ENCODE results near the gene CAVIN2.
A peak's percentile ranks its signal among the peaks of the same experiment; 100 is the strongest.
"Not testable (repeated sequence)": the region's sequence is repeated elsewhere in the genome, so short reads cannot be mapped to it uniquely, and the experiment has no call there.

Gene CAVIN2

GRCh38 chr2:191791953-191792560 lies 54.8 kb downstream of the CAVIN2 start:
- H3K4me3 ChIP-seq (ENCODE audit: low read depth, low read length): no peak overlapping the region
- peak; percentile 19 for DNase-seq (ENCODE audit: low read depth)
- TF ChIP-seq, protein P1, sequence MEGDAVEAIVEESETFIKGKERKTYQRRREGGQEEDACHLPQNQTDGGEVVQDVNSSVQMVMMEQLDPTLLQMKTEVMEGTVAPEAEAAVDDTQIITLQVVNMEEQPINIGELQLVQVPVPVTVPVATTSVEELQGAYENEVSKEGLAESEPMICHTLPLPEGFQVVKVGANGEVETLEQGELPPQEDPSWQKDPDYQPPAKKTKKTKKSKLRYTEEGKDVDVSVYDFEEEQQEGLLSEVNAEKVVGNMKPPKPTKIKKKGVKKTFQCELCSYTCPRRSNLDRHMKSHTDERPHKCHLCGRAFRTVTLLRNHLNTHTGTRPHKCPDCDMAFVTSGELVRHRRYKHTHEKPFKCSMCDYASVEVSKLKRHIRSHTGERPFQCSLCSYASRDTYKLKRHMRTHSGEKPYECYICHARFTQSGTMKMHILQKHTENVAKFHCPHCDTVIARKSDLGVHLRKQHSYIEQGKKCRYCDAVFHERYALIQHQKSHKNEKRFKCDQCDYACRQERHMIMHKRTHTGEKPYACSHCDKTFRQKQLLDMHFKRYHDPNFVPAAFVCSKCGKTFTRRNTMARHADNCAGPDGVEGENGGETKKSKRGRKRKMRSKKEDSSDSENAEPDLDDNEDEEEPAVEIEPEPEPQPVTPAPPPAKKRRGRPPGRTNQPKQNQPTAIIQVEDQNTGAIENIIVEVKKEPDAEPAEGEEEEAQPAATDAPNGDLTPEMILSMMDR (IDR thresholded peaks at IDR 0.05; ENCODE audit: insufficient read depth, low read depth, low read length, missing control alignments): no peak

GRCh38 chr2:191790737-191791136 lies 56.2 kb downstream of the CAVIN2 start:
- TF ChIP-seq, protein P1 (IDR thresholded peaks at IDR 0.05; ENCODE audit: insufficient read depth, low read depth, low read length, missing control alignments): no peak
- no peak overlapping the region for H3K4me3 ChIP-seq (ENCODE audit: low read depth, low read length)
- DNase-seq (ENCODE audit: low read depth): no peak

- H3K4me3 ChIP-seq (ENCODE audit: low read depth, low read length): no peak overlapping the region
- TF ChIP-seq, protein P1 (IDR thresholded peaks at IDR 0.05; ENCODE audit: insufficient read depth, low read depth, low read length, missing control alignments): no peak
- no peak for DNase-seq (ENCODE audit: low read depth)
Observed at GRCh38 chr2:191789796-191790195, 57.1 kb downstream of the CAVIN2 start.

DNA sequence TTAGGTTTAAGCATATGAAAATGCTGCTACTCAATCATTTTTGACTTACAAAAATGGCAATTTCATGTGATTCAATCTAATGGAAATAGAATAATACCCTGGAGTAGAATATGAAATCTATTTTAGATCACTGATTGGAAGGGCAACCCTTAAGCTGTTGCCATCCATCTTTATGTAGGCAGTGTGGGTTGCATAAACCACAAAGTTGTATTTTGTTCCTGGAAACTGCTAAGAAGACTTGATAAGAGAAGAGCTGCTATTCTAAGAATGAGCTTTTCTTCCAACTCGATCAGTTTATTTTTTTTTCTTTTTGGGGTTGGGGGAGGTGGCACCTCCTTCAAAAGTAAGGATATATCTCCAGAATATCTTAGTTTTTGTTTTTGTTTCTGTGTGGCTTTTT lies 60.2 kb downstream of the CAVIN2 start:
- no peak for DNase-seq (ENCODE audit: low read depth)
- H3K4me3 ChIP-seq (ENCODE audit: low read depth, low read length): no peak overlapping the region
- TF ChIP-seq, protein P1 (IDR thresholded peaks at IDR 0.05; ENCODE audit: insufficient read depth, low read depth, low read length, missing control alignments): no peak

DNA sequence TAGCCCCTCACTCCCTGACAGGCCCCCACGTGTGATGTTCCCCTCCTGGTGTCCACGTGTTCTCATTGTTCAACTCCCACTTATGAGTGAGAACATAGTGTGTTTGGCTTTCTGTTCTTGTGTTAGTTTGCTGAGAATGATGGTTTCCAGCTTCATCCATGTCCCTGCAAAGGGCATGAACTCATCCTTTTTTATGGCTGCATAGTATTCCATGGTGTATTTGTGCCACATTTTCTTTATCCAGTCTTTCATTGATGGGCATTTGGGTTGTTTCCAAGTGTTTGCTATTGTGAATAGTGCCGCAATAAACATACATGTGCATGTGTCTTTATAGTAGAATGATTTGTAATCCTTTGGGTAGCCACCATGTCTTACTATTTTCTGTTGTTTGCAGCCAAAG lies 61.2 kb downstream of the CAVIN2 start:
- DNase-seq (ENCODE audit: low read depth); H3K4me3 ChIP-seq (ENCODE audit: low read depth, low read length): not testable (repeated sequence)
